GM23248 (cell line): ENCODE results near the gene CD70.

Experiments used
- EZH2 ChIP-seq: fragments of 200-600 bp; sonication (generic); IDR thresholded peaks from 2 replicates; pipeline ENCODE4 v1.6.1; 2018; ENCODE audit warnings: antibody characterized with exemption, mild to moderate bottlenecking; ENCODE audit not compliant: insufficient read depth, poor library complexity, severe bottlenecking
- EZH2phosphoT487 ChIP-seq: fragments of 200-600 bp; sonication (generic); IDR thresholded peaks from 2 replicates; pipeline ENCODE4 v1.6.1; 2018; ENCODE audit warnings: antibody characterized with exemption, moderate library complexity, mild to moderate bottlenecking, low read depth; ENCODE audit not compliant: insufficient read depth

DNA sequence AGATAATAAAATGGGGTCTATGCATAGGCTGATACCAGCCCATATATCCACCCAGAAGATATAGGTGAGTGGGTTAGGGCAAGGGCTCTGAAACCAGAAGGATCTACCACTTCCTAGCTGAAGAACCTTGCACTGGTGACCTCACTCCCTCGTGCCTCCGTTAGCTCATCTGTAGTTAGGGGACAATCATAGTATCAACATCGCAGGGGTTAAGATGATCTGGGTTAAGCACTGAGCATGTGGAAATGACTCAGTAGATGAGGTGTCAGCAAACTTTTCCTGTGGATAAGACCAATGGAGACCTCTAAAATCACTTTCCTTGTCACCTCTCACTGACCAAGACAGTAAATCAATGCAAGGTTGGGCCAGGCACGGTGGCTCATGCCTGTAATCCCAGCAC, 48.5 kb upstream of the CD70 start:
- TF ChIP-seq EZH2 (no peak), EZH2phosphoT487 (no peak)
